ENCODE results near the gene TRIM41. TPM values are rescaled to one million over a fixed set of nuclear protein-coding genes. Genes with fewer than 3 reads are reported as not detected.
A peak's percentile ranks its signal among the peaks of the same experiment; 100 is the strongest.

TRIM41 gene
- total and polyA plus RNA-seq, 2 of the 13 experiments (the other 11 are each of a cell fraction or from before 2014, with no cell fraction given): 10.2 to 16.7 TPM

- TF ChIP-seq ZXDC (CRISPR knock-in tag; IDR thresholded peaks at IDR 0.05) (no peak), ARID3A (IDR thresholded peaks at IDR 0.05; ENCODE audit: low read depth, low read length) (no peak), ASH2L (IDR thresholded peaks at IDR 0.05; ENCODE audit: insufficient read length, low read depth, low read length) (no peak), POLR2AphosphoS2 (IDR thresholded peaks at IDR 0.05; ENCODE audit: low read depth, low read length) (peak; percentile 92), ZNF747 (CRISPR knock-in tag; IDR thresholded peaks at IDR 0.05; ENCODE audit: borderline replicate concordance) (no peak), ZNF546 (CRISPR knock-in tag; conservative IDR thresholded peaks at IDR 0.05) (no peak), BRF2 (CRISPR knock-in tag; IDR thresholded peaks at IDR 0.05) (0 out of 2 replicates have a peak, but pooled peaks have one; percentile 34), PHF8 (CRISPR knock-in tag; IDR thresholded peaks at IDR 0.05) (no peak), SOX6 (IDR thresholded peaks at IDR 0.05) (no peak), SOX6 (CRISPR knock-in tag; IDR thresholded peaks at IDR 0.05) (no peak), MYPOP (CRISPR knock-in tag; IDR thresholded peaks at IDR 0.05) (no peak), ZFP36L2 (CRISPR knock-in tag; IDR thresholded peaks at IDR 0.05) (no peak), SP140L (CRISPR knock-in tag; IDR thresholded peaks at IDR 0.05; ENCODE audit: borderline replicate concordance) (no peak), MTF1 (CRISPR knock-in tag; IDR thresholded peaks at IDR 0.05) (no peak), YEATS4 (CRISPR knock-in tag; IDR thresholded peaks at IDR 0.05; ENCODE audit: borderline replicate concordance) (no peak), XRCC5 (optimal IDR thresholded peaks at IDR 0.05; ENCODE audit: low read length) (no peak), ZNF547 (CRISPR knock-in tag; IDR thresholded peaks at IDR 0.05) (no peak), GATAD1 (CRISPR knock-in tag; IDR thresholded peaks at IDR 0.05) (no peak), RAD21 (CRISPR knock-in tag; IDR thresholded peaks at IDR 0.05) (no peak), ZNF7 (CRISPR knock-in tag; IDR thresholded peaks at IDR 0.05) (no peak), TMF1 (CRISPR knock-in tag; IDR thresholded peaks at IDR 0.05; ENCODE audit: low read depth) (no peak), CCDC6 (CRISPR knock-in tag; IDR thresholded peaks at IDR 0.05) (no peak), POLR2AphosphoS5 (IDR thresholded peaks at IDR 0.05; ENCODE audit: low read depth, low read length) (peak; percentile 66), RBFOX2 (IDR thresholded peaks at IDR 0.05; ENCODE audit: low read depth, low read length) (peak; percentile 70; the same call in 1 of the 2 replicates), NR1H2 (CRISPR knock-in tag; IDR thresholded peaks at IDR 0.05; ENCODE audit: borderline replicate concordance, low read depth) (no peak), PITX1 (CRISPR knock-in tag; IDR thresholded peaks at IDR 0.05) (no peak)
These were observed 12.7 kb downstream of the TRIM41 start (continued) for GRCh38 chr5:181235689-181236366.
